ENCODE results near the gene NT5C1A. TPM values are rescaled to one million over a fixed set of nuclear protein-coding genes. Genes with fewer than 3 reads are reported as not detected.

The NT5C1A gene
- total RNA-seq, 2 experiments from 2014 or later, result 1.1 to 1.3 TPM

DNA sequence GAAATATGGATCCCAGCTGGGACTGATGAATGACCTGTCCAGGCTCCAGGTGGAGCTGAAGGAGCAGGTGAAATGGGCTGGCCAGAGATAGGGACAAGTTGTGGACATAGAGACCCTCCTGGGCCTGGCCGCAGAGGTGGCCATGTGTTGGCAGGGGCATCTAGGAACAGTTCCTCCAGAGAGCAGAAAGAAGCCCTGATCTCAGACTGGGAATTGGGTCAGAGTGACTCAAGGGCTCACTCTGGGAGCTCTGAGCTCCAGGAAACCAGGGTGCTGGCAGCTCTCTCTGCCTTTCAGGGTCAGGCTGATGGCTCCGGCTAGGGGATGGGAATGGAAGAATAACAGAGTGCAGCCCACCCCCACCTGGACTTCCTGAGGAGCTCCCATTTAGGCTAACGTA, 3.0 kb downstream of the NT5C1A start:
- Histone ChIP-seq H3K27ac (ENCODE audit: low read depth in 1 of 2, low read length in 2 of 2) (no peak overlapping the region), H3K36me3 (ENCODE audit: insufficient read depth, low read length) (no peaks in the 10 kb centered on the region), H3K4me3 (ENCODE audit: low read length) (no peak overlapping the region), H3K4me1 (ENCODE audit: insufficient read depth, low read length) (peaks cover 17% of the 10 kb centered on the region), H3K27me3 (ENCODE audit: control insufficient read depth in 1 of 2, insufficient read depth in 2 of 2, low read length in 2 of 2) (peaks cover 43 to 46% of the 10 kb centered on the region in 2 experiments), H3K9me3 (ENCODE audit: control insufficient read depth in 1 of 2, insufficient read depth in 1 of 2, low read length in 2 of 2) (peaks cover 0 to 5% of the 10 kb centered on the region in 2 experiments)
- no peak overlapping the region for H3K4me3 Mint-ChIP-seq
- H3K27ac Mint-ChIP-seq, result no peak overlapping the region
- no peaks in the 10 kb centered on the region for H3K36me3 Mint-ChIP-seq (ENCODE audit: low read depth)
- peaks cover 43% of the 10 kb centered on the region for H3K27me3 Mint-ChIP-seq
- no peak for DNase-seq
- ChIA-PET CTCF (interaction anchor here (1.4 to 3.7 kb wide), 3 partner anchors 10 to 51 kb away, joined by 6 to 13 read pairs (median 6); no protein-coding TSS in a partner anchor), POLR2A (no interaction called here)
- H3K9me3 Mint-ChIP-seq, result no peaks in the 10 kb centered on the region
- peaks cover 8% of the 10 kb centered on the region for H3K4me1 Mint-ChIP-seq (ENCODE audit: low read depth)
- TF ChIP-seq, protein P1, sequence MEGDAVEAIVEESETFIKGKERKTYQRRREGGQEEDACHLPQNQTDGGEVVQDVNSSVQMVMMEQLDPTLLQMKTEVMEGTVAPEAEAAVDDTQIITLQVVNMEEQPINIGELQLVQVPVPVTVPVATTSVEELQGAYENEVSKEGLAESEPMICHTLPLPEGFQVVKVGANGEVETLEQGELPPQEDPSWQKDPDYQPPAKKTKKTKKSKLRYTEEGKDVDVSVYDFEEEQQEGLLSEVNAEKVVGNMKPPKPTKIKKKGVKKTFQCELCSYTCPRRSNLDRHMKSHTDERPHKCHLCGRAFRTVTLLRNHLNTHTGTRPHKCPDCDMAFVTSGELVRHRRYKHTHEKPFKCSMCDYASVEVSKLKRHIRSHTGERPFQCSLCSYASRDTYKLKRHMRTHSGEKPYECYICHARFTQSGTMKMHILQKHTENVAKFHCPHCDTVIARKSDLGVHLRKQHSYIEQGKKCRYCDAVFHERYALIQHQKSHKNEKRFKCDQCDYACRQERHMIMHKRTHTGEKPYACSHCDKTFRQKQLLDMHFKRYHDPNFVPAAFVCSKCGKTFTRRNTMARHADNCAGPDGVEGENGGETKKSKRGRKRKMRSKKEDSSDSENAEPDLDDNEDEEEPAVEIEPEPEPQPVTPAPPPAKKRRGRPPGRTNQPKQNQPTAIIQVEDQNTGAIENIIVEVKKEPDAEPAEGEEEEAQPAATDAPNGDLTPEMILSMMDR (IDR thresholded peaks at IDR 0.05), result no peak
- intact Hi-C loops (cut with DNase I, micrococcal nuclease), result no loop called here
- no peak for ATAC-seq (ENCODE audit: poor library complexity)

DNA sequence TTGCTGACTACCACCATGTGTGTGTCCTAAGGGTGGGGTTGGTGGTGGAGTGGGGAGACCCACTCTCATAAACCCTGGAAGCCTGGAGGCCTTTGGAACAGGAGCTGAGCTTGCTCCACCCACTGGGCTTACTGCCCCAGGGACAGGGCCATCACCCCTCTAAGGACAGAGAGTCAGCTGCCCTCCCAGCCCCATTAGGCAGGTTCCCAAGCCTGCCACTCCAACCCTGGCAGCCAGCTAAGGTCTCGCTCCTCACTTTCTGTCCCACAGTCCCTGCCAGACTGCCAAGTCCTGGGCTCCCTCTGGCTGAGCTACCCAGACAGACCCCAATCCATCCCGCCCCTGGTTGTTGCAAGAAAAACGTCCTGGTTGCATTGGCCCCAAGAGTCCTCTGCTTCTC, 3.8 kb downstream of the NT5C1A start:
- Mint-ChIP-seq H3K36me3 (ENCODE audit: low read depth) (no peaks in the 10 kb centered on the region), H3K4me3 (no peak overlapping the region), H3K27ac (no peak overlapping the region), H3K9me3 (no peaks in the 10 kb centered on the region), H3K4me1 (ENCODE audit: low read depth) (peaks cover 8% of the 10 kb centered on the region), H3K27me3 (peaks cover 40% of the 10 kb centered on the region)
- TF ChIP-seq, protein P1 (IDR thresholded peaks at IDR 0.05), result no peak
- intact Hi-C loops (cut with DNase I, micrococcal nuclease), result no loop called here
- ATAC-seq (ENCODE audit: poor library complexity), result no peak
- Histone ChIP-seq H3K36me3 (ENCODE audit: insufficient read depth, low read length) (no peaks in the 10 kb centered on the region), H3K4me3 (ENCODE audit: low read length) (no peak overlapping the region), H3K4me1 (ENCODE audit: insufficient read depth, low read length) (peaks cover 17% of the 10 kb centered on the region), H3K9me3 (ENCODE audit: control insufficient read depth in 1 of 2, insufficient read depth in 1 of 2, low read length in 2 of 2) (peaks cover 0 to 5% of the 10 kb centered on the region in 2 experiments), H3K27me3 (ENCODE audit: control insufficient read depth in 1 of 2, insufficient read depth in 2 of 2, low read length in 2 of 2) (peaks cover 38 to 46% of the 10 kb centered on the region in 2 experiments), H3K27ac (ENCODE audit: low read depth in 1 of 2, low read length in 2 of 2) (no peak overlapping the region)
- CTCF ChIA-PET, result interaction anchor here (1.4 to 1.9 kb wide), 2 partner anchors 9 to 14 kb away, joined by 6 read pairs; no protein-coding TSS in a partner anchor
- DNase-seq, result no peak
- POLR2A ChIA-PET, result no interaction called here

- intact Hi-C loops (cut with DNase I, micrococcal nuclease), result no loop called here
- POLR2A ChIA-PET, result no interaction called here
- Mint-ChIP-seq H3K9me3 (no peaks in the 10 kb centered on the region), H3K27ac (no peak overlapping the region), H3K4me3 (no peak overlapping the region), H3K4me1 (ENCODE audit: low read depth) (peaks cover 8% of the 10 kb centered on the region), H3K36me3 (ENCODE audit: low read depth) (no peaks in the 10 kb centered on the region), H3K27me3 (peaks cover 31% of the 10 kb centered on the region)
- Histone ChIP-seq H3K4me3 (ENCODE audit: low read length) (no peak overlapping the region), H3K36me3 (ENCODE audit: insufficient read depth, low read length) (no peaks in the 10 kb centered on the region), H3K27ac (ENCODE audit: low read depth in 1 of 2, low read length in 2 of 2) (no peak overlapping the region), H3K27me3 (ENCODE audit: control insufficient read depth in 1 of 2, insufficient read depth in 2 of 2, low read length in 2 of 2) (peaks cover 32 to 35% of the 10 kb centered on the region in 2 experiments), H3K4me1 (ENCODE audit: insufficient read depth, low read length) (peaks cover 10% of the 10 kb centered on the region), H3K9me3 (ENCODE audit: control insufficient read depth in 1 of 2, insufficient read depth in 1 of 2, low read length in 2 of 2) (peaks cover 0 to 5% of the 10 kb centered on the region in 2 experiments)
- CTCF ChIA-PET, result no interaction called here
- ATAC-seq (ENCODE audit: poor library complexity), result no peak
- TF ChIP-seq, protein P1 (IDR thresholded peaks at IDR 0.05), result no peak
- DNase-seq, result no peak
These were observed 5.1 kb downstream of the NT5C1A start for GRCh38 chr1:39666772-39667171.
